Measurements from ENCODE around the gene LIPH. TPM values are rescaled to one million over a fixed set of nuclear protein-coding genes. Genes with fewer than 3 reads are reported as not detected.

LIPH gene
- total RNA-seq, 1 donor from 2014 or later = 9.6 TPM

DNA sequence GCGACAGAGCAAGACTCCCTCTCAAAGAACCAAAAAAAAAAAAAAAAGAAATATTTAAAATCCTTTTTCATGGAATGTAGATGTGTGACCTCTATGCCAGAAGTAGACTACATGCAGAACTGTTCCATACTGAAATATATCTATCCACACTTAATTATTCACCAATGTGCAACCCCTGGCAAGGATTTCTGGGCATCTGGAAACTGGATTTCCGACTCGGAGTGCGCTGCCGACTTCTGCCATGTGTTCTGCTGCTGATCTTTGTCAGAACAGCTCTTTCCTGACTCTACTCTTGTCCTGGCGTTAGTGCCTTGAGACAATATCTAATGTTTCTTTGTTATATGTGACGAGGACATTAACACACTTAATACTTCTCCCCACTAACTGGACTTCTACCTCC is 11.7 kb downstream of the LIPH start:
- no peak for DNase-seq (ENCODE audit: low read depth)

DNA sequence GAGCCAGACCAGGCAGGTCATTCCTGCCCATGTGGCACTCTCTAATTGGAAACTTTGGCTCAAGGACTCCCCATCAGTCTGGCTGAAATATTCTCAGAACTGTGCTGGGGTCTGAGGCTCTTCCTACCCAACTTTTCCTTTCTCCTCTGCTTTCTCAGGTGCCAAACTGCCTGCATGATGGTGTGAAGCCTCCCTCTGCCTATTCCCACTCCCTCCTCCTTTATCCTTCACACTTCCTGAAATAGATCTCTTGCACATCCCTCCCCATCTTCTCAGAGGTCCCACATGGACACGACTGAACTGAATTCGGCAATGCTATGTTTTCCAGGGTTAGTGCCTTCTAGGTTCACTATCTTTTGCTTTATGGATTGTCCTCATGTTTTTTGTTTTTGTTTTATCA is 12.5 kb downstream of the LIPH start:
- no peak for DNase-seq (ENCODE audit: low read depth)

DNA sequence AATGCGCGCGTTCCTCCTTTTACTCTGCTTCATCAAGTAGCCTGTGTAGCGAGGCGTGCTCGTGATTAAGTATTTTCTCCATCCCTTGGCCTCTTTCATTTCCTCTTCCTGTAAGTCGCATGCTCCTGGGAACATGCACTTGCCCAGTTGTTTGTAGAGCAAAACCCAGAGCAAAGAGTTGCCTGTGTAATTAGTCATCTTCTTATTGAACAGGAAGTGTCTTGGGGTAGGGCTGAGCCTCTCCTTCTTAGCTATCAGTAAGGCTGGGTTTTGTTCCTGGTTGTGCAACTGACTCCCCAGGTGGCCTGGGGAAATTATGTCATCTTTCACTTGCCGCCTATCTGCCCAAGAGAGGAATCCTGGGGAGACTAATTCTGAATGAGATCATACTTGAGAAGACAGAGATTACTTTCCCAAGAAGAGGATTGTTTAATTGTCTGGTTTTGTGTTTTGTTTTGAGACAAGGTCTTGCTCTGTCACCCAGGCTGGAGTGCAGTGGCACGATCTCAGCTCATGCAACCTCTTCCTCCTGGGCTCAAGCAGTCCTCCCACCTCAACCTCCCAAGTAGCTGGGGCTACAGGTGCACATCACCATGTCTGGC is 14.9 kb downstream of the LIPH start:
- peak; percentile 100 for DNase-seq (ENCODE audit: low read depth)

DNA sequence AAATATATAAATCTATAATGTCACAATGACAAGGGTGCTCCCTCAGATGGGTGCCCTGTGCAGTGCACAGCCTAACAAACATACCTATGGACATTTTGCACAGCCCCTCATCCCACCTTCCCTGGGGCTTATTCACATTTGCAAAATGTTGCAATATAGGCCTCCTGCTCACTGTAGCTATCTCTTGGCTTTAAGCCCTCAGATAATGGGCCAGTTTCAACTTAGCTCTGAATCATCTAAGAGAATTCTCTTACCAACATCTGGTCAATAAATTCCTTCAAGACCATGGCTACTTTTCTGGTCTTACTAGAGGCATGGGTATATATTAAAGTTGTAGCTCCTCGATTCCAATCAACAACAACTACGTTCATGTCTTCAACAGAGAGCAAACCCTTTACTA is 17.9 kb downstream of the LIPH start:
- no peak for DNase-seq (ENCODE audit: low read depth)

DNA sequence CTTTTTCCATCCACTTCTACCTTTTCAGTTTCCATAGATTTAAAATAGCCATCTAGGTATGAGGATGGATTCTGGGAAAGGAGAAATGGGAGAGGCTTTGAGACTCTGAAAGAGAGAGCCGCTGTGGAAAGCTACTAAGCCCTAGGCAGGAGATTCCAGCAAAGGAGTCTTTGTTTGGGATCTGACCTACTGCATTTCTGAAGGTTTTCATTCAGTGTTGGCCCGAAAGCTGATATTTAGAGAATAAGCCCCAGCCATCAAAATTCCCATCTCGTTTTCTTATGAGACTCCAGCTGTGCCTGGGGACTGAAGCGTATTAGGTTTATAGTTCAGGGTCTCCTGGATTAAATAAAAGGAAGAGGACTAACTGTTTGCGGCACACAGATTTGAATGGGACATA is 19.5 kb downstream of the LIPH start:
- DNase-seq (ENCODE audit: low read depth) = no peak

DNA sequence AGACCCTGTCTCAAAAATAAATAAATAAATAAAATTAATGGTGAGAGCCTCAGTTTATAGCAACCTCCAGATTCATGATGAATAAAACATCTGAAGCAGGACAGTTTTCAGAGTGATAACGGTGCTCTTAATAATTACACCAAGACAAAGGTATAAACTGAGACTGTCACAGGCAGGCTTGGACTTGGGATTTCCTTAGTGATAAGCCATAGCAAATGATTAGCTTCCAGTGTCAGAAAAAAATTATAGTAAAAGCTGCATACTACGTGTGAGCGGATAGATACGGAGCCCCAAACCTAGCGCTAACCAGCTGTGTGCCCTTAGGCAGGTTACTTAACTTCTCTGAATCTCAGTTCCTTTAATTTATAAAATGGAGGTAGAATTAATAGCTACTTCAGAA is 21.5 kb downstream of the LIPH start:
- DNase-seq (ENCODE audit: low read depth) = no peak

DNA sequence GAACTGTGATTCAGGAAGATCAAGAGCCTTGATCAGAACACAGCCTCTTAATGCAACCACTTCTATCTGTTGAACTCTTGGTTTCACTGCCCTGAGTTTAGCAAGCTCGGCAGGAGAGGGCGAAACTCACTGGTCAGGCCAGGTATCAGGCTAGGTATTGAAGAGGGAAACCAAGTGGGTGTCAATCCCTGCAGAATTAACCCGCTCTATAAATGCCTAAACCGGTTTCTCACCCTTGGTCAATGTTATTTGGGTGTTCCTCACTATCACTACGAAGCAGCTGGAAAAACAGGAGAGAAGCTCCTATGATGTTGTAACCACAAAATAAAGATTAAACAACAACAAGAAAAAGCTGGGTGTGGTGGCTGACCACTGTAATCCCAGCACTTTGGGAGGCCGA is 23.9 kb downstream of the LIPH start:
- DNase-seq (ENCODE audit: low read depth) = no peak

DNA sequence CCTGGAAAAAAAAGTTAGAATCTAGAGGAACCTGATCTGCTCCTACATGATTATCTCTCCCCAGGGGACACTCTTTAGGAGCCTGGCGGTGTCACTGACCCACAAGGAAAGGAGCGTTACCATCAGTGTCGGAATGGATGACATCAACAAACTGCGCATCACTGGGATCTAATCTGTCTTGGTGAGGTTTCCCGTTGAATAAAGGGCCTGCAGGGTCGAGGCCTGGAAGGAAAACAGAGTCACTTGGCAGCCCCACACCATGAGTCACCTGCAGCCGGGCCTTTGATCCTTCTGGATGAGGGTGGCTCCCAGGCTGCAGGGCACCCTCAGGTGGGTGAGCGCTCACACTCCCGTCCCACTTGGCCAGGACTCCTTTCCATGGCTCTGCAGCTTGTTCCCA is 25.0 kb downstream of the LIPH start:
- DNase-seq (ENCODE audit: low read depth) = peak; percentile 18

DNA sequence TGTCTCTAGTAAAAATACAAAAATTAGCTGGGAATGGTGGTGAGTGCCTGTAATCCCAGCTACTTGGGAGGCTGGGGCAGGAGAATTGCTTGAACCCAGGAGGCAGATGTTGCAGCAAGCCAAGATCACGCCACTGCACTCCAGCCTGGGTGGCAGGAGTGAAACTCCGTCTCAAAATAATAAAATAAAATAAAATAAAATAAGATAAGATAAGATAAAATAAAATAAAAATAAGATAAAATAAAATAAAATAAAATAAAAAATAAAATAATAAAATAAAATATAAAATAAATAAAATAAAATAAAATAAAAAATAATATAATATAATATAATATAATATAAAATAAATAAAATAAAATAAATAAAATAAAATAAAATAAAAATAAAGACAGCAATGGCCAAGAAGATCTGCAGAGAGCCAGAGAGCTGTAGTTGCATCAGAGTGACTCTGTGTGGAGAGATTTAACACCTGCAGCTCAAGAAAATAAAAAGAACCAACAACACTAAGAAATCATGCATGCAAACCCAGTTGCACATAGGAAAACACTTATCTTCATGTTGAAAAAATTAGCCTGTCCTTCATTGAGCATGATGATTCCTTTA is 25.9 kb downstream of the LIPH start:
- DNase-seq (ENCODE audit: low read depth) = no peak

DNA sequence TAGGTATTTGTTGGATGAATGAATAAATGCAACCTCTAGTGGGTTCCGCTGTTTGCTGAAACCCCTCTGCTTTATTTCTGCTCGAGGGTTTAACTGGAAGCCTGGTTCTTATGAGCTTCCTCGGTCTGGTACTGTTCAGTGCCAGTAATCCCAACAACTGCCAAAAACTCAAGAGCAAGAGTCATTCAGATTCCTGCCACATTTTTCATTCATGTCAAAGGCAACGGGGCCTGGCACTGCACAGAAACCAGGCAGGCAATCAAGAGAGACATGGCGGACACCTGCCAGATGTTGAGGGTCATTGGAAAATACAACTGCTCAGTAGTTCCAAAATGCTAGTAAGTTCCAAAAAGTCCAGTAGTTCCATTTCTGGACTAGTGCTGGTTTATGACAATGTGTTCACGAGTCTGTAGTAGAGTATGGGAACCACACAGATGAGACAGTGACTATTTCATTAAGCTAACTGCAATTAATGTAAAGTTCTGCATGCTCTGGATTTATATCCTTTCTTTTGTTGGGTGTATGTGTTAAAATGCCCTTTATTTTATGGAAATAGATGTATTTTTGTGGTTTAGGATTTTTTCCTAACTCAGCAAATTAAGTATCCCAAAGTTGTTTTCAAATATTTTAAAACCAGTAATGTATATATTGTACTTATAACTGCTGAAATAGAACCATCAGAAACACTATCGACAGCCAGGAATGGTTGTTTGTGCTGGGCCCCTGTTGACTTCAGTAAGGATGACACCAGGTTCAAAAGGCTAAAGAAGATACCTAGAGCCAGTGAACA is 30.8 kb downstream of the LIPH start:
- no peak for DNase-seq (ENCODE audit: low read depth)

DNA sequence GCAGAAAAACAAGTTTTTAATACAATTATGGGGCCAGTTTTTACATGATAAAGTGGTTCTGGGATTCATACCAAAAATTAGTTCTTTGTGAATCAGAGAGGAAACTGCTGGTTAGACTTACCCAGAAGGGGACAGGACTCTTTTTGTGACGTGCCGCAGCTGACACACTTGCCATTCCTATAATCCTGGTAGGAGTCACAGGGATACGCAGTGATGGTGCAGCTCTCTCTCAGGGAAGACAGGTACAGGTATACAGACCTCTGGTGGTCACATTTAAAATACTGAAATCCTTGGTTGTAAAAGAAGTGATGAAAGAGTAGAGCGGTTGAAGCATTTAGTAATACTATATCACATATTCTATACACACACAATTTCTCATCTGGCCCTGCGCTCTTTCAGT is 33.4 kb downstream of the LIPH start:
- DNase-seq (ENCODE audit: low read depth) = no peak

DNA sequence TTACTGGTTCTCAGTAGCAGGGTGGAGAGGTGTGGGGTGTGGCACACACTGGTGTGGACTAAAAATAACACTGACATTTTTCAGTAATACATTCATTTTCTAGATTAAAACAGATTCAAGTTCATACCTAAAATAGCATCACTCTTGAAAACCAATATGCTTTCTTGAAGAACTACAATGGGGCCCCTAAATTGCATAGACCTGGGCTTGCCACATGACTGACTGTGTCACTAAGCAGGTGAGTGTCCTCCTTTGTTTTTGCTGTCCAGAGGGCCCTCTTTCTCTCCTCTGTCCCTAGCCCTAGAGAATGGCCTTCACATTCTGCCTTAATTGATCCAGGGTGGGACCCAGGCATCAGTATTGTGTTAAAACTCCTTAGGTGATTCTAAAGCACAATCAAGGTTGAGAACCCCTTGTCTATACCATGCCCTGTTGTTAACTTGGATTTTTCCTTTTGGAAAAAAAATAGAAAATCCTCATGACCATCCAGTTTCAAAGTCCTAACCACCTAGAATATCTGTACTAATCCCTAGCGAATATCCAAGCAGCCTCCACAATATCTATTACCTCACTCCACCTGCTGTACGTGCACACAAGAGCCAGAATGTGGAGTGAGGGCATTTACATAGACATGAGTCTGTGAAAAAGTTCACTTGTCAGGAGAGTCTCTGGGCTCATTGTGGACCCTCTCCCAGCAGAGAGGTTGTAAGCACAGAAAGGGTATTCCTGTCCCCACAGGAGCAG is 34.8 kb downstream of the LIPH start:
- no peak for DNase-seq (ENCODE audit: low read depth)

DNA sequence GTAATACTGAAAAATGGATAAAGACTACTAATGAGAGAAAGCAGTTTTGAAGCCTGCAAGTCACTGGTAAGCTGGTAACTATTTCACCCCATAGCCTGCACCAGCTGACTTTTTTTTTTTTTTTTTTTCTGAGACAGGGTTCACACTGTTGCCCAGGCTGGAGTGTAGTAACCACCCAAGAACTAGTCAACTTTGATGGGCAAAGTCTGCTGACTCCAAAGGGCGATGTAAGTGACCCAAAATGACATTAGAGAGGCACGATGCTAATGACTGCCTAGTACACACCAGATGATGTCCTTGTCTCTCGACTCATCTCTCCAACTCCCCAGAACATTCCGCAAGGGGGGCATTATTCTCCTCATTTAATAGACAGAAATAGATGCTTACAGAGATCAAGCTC is 40.7 kb downstream of the LIPH start:
- DNase-seq (ENCODE audit: low read depth) = no peak

DNA sequence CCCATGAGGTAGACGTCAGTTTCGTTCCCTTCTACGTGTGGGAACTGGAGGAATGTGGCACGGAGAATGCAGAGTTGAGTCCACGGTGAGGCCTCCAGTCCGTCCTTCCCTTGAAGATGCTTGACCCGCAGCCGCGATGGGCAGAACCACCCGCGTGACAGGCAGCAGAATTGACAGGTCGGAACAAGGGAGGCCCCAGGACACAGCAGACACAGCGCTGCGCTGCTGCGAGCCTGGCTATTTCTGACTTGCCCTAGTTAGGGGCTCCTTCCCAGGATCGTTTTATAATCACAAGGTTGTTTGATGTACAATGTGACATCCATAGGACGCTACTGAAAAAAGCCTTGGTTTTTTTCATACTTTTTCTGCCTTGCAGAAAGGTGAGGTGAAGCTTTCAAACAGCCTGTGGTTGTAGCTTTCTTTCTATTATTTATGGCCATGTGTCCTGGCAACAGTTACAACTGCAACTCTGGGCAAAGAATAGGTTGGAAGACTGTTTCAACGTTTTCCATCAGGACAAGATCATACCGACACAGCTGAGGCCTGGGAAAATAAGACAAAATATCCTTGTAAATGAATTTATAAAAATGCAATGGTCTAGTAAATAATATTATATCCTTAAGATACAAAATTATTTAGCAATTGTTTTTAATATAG is 43.9 kb downstream of the LIPH start:
- no peak for DNase-seq (ENCODE audit: low read depth)

DNA sequence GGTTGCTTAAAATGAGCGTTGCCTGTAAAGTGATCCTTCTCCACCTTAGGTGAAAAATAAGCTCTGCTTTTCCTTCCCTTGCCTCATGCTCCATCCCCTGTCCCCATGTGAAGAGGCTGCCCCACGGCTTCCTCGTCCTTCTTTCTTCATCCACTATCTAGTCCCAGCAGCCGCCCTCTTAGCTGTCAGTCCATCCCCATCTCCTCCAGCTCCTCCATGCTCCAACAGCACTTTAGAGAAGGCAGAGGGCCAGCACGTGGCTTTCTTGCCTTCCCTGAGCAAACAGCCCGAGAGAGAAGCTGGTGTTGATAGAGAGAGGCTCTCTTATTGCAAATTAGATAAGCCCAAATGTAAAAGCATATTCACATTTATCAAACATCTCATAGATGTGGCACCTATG is 44.5 kb downstream of the LIPH start:
- DNase-seq (ENCODE audit: low read depth) = no peak

DNA sequence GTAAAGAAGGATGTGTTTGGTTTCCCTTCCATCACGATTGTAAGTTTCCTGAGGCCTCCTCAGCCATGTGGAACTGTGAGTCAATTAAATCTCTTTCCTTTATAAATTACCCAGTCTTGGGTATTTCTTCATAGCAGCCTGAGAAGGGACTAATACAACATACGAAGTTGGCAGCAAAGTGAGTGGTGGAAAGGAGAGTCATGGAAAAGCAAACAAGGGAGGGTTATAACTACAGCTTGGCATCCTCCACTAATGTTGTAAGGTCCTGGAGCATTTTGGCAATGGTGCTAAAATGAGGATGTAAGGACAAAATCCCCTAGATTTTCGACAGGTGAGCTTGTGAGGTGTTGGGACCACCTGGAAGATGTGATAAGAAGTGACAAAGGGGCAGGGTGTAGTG is 47.8 kb downstream of the LIPH start:
- no peak for DNase-seq (ENCODE audit: low read depth)

DNA sequence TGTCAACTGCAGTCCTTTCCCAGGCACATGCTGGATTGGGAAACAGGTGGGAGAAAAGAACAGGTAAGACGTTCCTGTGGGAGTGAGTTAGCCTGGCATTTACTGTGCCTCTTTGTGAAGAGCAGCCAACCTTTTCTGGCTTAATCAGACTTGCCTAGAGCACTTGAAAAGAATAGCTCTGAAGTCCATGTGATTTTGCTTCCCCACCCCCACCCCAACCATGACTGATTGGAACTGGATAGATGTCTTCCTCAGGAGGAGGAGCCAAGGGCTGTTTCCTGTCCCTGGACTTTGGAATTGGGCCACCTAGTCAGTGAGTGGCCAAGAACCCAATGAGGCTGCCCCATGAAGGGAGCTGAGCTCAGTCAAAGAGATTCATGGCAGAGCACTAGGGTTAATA is 48.9 kb downstream of the LIPH start:
- no peak for DNase-seq (ENCODE audit: low read depth)

DNA sequence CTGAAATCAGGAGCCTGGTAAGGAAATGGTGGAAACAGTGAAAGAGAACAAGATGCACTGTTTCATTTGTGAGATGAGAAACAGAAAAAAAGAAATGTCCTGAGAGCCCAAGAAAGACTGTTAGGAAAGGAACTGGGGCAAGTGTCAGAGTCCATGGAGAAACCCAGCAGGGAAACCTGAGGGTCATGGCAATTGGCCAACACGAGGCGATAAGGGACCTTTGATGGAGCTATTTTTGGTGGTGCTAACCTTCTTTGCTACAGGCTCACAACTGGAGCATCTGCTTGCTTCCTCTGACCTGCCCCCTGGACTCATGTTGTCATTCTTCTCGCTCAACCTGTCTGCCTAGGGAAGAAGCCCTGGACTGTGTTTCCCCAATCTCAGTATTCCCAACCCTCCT is 49.4 kb downstream of the LIPH start:
- no peak for DNase-seq (ENCODE audit: low read depth)

DNA sequence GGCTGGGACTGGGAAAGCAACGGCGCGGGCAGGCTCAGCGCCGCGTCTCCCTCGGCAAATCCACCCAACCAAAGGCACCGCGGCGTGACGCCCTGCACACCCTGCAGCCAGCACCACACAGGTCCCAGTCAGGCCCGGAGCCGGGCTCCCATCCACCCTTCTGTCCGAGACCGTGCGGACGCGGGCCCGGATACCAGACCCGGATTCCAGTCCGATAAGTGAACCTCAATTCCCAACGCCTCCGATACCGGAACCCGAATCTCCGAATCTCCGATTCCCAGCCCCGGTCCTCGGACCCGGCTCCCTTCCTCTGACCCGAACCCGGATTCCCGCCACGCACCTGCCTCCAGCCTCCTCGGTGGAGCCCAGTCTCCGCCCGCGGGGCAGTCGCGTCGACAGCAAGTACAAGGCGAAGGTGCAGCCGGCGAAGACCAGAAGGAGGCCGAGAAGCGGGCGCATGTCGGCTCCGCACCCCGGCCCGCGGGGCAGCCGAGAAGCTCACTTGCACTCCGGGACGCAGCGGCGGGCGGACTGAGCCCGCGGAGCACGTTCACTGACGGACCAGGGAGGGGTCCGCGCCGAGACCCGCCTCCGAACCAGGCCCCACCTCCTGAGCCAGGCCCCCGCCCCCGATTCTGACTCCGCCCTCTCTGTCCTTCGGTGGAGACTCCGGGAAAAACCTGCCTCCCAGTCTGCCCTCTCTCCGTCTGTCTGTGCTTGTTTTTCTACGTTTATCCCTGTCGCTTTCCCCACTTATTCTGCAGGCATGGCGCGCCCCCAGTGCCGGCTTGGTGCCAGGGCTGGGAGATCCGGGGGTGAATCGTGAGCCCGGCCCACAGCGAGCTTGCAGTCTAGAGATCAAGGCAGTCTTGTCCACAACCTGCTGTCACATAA is 53.6 kb downstream of the LIPH start, which contains the start of gene TMEM41A:
TSS of gene TMEM41A (minus strand) at position 533 of the 894 bp plus-strand sequence. CDS start at position 459, 74 bp downstream.
- peak; percentile 63 for DNase-seq (ENCODE audit: low read depth)

DNA sequence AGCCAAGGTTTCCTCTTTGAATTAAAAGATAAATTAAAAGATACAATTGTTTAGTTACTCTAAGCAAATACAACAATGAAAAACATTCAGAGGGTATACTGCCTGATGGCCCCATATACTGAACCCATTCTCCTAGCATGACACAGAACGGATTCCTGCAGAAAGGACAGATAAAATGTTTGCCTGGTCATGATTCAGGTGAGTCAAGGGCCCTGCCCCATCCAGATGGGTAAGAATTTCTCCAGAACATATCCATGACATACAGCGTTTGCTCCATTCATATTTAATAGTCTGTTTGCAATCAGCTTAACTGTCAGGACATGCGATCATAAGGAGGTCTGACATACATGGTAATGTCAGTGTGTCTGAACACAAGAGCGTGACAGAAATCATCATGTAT is 62.1 kb downstream of the LIPH start:
- DNase-seq (ENCODE audit: low read depth) = no peak

DNA sequence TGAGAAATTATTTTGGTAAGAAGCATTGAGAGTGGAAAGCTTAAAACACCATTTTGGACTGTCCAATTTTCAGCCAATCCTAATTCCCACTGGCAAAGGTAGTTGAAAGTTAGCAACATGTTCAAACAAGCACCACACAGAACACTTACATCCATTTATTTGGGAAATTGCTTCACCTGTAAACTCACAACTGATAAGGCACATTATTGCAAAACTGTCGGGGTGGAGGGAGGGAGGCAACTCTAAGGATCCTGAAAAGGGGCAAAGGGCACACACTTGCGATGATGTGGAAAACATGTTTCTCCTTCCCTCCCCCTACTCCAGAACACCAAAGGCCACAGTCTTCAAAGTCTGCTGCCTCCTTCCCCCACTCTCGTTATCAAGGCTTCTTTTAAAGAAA is 62.9 kb downstream of the LIPH start:
- DNase-seq (ENCODE audit: low read depth) = no peak

Data from renal cortical epithelial cell (primary cell).